NCI-H1417 treated with DMSO at 0.1 percent for 48 hours (cell line): Measurements from ENCODE around the gene DNAH7.
"Not testable (repeated sequence)": the region's sequence is repeated elsewhere in the genome, so short reads cannot be mapped to it uniquely, and the experiment has no call there.

Experiments
- DNase-seq: peaks from one replicate; lab custom pipeline; 2025; lab: John Stamatoyannopoulos, UW

Gene DNAH7

DNA sequence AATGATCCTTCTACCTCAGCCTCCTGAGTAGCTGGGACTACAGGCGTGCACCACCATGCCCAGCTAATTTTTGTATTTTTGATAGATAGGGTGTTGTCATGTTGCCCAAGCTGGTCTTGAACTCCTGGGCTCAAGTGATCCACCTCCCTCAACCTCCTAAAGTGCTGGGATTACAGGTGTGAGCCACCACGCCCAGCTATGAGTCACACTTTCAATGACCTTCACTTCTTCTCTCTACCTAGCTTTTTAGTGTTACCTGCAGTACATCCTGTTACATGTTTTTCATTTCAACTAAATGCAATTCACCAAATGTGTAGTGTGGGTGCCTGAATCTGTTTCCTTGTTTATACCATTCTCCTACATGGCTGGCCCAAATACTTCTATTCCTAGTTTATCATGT is 347.6 kb downstream of the DNAH7 start:
- no peak for DNase-seq

DNA sequence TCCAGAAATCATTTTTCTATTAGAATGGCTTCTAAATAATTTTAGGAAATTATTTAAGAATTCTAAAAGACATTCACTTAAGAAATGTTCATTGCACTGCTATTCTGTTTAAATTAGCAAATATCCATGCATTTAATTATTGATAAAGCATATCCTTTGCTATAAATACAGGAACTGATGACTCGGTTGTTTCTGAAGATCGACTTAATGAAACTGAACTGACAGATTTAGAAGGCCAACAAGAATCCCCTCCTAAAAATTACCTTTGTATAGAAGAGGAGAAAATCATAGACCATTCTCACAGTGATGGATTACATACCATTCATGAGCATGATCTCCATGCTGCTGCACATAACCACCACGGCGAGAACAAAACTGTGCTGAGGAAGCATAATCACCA is 352.2 kb downstream of the DNAH7 start:
- DNase-seq: no peak

DNA sequence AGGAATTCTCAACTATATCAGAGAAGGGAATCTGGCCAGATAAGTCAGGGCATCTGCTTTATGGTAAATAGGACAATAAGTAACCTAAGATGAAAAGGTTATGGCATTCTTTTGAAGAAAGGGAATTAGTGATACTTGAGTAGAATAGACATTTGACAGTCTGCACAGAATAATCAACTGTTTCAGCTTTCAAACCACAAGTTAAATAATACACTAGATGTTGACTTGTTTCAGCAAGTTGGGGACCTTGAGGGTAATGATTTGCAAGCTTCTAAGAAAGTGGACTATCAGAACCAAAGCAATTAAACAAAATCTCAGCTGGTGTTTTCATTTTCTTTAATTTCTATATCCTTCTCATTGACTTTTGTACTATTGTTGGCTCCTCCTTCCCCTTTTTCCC is 357.2 kb downstream of the DNAH7 start:
- DNase-seq: no peak

DNA sequence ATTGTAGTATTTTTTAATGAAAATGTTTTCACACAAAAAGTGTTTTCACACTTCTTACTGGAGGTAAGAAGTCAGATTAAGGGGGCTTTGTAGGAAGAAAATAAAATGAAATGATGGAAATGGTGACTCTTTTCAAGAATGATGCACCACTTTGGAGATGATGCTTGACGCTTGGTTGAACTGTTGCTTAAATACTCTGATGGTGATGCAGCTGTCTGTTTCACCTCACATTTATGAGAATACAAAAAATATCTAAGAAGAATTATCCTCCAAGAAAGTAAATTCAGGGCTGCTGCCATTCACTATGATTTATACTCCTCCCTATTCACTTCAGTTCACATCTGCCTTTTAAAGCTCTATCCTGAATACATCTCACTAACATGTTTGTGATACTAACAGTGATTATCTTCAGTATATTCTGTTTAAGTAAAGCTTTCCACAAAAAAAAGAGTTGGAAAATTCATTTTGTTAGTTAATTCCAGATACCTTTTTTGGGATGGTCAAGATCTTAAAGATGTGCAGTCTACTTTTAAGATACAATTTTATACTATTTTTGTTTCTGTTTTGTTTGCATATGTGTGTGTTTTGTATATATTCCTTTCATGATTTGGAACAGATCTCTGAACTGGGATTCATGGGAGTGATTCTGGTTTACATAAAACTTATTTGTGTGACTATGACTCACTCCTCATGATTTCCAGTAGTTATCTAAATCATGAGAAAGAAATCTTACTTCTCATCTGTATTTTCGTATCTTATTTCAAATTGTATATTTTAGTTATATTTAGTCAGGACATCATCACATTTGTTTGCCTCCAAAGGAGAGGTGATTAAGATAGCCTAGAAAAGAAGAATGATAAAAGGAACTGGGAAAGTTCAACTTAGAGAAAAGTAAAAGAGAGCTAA is 358.5 kb downstream of the DNAH7 start:
- no peak for DNase-seq

DNA sequence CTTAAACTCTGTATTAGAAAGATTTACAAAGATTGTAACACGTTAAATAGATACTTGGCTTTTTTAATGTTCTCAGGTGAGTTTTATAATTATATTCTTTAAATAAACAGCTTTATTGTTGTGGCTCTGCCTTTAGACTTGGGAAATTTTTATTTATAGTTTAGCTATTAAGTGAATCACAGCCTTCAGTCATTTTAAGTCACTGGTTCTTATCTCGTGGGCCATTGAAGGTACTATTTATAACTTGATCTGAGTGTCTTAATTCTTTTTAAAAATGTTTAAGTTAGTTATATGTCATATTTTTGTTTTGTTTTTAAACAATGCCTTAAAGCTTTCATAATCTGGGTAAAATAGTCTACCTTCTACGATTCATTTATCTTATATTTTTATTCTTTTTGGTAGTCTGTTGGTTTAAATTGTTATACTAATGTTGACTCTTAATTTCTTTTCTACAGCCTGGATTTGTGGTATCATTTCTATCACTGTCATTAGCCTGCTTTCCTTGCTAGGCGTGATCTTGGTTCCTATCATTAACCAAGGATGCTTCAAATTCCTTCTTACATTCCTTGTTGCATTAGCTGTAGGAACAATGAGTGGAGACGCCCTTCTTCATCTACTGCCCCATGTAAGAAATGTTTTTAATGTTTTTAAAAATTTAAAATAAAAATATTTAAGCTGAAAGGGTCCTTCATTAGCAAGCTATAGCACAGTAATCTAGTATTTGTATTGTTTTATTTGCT is 362.3 kb downstream of the DNAH7 start:
- DNase-seq: no peak

DNA sequence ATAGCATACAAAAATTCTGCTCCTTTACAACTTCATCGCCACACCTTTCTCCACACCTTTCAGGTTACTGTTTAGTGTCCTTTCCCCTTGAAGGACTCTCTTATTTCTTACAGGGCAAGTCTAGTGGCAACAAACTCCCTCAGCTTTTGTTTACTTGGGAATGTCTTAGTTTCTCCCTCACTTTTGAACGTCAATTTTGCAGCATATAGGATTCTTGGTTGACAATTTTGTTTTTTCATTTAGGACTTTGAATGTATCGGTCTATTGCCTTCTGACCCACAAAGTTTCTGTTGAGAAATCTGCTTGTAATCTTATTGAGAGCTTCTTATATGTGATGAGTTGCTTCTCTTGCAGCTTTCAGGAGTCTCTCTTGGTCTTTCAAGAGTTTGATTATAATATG is 368.2 kb downstream of the DNAH7 start:
- no peak for DNase-seq

DNA sequence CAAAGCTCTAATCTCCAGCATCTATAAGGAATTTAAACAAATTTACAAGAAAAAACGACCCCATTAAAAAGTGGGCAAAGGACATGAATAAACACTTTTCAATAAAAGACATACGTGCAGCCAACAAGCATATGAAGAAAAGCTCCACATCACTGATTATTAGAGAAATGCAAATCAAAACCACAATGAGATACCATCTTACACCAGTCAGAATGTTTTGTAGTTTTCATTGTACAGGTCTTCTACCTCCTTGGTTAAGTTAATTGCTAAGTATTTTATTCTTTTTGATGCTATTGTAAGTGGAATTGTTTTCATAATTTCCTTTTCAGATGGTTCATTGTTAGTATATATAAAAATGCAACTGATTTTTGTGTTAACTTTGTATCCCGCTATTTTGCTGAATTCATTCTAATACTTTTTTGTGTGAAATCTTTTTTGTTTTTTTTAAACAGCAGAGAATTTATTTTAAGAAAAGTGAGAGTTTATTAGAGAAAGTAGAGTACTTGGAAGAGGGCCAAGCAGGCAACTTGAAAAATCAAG is 370.9 kb downstream of the DNAH7 start:
- DNase-seq: no peak

DNA sequence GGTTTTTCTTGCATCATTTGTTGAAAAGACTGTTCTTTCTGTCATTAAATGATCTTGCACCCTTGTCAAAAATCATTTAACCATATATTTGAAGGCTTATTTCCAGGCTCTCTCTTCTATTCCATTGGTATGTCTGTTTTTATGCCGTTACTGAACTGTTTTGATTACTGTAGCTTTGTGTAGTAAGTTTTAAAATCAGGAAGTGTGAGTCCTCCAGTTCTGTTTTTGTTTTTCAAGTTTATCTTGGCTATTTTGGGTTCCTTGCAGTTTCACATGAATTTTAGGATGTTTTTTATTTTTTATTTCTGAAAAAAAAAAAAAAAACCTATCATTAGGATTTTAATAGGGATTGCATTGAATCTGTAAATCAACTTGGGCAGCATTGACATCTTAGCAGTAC is 372.6 kb downstream of the DNAH7 start:
- DNase-seq: no peak

DNA sequence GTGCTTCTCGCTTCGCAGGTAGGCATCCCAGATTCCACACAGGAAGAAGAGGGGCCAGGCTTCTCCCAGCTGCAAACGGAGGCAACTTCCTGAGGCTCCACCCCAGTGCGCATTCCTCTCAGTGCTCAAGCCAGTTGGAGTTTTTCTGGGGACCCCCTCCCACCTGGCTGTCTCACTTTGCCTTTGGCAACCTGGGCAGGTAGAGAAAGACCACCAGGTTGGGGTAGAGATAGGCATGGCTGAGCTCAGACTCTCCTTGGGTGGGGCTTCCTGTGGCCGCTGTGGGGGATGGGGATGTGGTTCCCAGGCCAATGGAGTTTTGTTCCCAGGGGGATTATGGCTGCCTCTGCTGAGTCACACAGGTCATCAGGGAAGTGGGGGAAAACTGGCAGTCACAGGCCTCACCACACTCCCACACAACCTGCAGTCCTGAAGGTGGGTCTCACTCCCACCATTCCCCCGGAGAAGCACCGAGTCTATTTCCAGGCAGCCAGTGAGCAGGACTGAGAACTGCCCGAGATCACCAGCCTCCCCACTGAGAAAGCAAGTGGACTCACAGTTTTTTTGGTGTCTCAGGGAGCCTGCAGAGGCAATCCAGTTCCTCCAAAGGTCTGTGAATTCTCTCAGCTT is 373.5 kb downstream of the DNAH7 start:
- no peak for DNase-seq

DNA sequence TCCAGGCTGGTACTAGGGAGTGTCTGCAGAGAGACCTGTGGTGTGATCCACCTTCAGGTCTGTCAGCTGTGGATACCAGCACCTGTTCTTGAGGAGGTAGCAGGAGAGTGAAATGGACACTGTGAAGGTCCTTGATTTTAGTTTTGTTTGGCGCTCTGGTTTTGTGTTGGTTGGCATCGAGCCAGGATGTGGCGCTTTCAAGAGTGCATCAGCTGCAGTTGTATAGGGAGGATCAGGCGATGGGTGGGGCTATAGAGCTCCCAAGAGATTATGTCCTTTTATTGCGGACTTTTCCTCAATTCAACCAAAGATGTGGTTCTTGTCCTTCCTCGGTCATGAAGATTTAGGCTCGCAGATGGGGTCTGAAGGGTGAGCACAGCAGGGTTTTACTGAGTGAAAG is 374.1 kb downstream of the DNAH7 start:
- no peak for DNase-seq

DNA sequence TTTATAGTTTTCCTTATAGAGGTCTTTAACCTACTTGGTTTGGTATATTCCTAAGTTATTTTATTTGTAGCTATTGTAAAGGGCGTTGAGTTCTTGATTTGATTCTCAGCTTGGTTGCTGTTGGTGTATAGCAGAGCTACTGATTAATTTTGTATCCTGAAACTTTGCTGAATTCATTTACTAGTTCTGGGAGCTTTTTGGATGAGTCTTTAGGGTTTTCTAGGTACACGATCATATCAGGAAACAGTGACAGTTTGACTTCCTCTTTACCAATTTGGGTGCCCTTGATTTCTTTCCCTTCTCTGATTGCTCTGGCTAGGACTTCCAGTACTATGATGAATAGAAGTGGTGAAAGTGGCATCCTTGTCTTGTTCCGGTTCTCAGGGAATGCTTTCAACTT is 376.1 kb downstream of the DNAH7 start:
- DNase-seq: not testable (repeated sequence)
